ENCODE measurements around the gene NAV3.

NAV3 gene

GRCh38 chr12:78145398-78145797 is 314.7 kb downstream of the NAV3 start:
- no peak for DNase-seq

DNA sequence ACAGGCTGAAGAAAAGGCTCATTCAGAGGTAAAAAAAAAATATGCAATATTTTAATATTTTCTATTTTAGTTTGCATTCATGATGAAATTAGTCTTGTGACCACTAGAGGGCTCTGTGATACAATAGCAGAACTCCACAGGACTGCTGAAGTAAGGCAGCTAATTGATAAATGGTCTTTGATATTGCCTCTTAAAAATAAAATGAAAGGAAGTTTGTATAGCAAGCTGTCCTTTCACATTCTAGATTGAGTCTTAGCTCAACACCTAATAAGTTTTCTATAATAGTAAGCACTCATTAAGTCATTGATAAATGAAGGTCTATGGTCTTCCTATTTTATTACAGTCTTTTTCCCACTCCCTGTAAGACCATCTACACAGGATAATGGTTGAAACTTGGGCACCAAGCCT is 315.7 kb downstream of the NAV3 start:
- DNase-seq = peak; percentile 22

DNA sequence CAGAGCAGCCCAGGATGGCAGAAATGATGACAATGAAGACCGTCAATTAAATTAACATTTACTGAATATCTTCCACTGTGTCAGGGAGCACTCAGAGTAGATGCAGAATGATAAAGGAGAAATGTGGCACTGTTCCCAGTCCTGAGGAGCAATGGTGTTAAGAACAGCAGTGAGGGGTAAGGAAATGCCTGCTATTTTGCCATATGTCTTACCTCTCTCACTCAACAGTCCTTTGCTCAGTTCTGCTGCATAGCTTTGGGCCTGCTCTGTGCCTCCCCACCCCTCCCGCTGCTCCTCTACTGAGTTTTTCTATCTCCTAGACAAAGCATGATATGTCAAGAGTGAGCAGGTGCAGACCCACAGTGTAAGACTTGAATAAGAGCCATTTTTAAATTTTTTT is 318.8 kb downstream of the NAV3 start:
- no peak for DNase-seq

DNA sequence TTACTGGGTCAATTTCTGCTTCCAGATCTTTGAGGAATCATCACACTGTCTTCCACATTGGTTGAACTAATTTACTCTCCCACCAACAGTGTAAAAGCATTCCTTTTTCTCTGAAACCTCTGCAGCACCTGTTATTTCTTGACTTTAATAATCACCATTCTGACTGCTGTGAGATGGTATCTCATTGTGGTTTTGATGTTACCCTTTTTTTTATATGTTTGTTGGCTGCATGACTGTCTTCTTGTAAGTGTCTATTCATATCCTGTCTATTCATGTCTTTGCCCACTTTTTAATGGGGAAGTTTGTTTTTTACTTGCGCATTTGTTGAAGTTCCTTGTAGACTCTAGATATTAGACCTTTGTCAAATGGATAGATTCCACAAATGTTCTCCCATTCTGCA is 324.9 kb downstream of the NAV3 start:
- no peak for DNase-seq

- no peak for DNase-seq
Observed at GRCh38 chr12:78156751-78157150, 326.1 kb downstream of the NAV3 start.

DNA sequence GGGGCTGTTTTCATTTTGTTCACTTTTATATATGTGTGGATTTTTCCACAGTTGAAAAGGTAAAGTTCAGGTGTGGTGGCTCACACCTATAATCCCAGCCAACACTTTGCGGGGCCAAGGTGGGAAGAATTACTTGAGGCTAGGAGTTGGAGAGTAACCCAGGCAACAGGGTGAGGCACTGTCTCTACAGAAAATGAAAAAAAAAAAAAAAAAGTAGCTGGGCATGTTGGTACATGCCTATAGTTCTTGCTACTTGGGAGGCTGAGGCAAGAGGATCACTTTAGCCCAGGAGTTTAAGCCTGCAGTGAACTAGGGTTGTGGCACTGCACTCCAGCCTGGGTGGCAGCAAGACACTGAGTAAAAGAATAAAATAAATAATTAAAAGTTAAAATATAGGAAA is 326.5 kb downstream of the NAV3 start:
- DNase-seq = no peak

GRCh38 chr12:78164154-78164553 is 333.5 kb downstream of the NAV3 start:
- DNase-seq = no peak

DNA sequence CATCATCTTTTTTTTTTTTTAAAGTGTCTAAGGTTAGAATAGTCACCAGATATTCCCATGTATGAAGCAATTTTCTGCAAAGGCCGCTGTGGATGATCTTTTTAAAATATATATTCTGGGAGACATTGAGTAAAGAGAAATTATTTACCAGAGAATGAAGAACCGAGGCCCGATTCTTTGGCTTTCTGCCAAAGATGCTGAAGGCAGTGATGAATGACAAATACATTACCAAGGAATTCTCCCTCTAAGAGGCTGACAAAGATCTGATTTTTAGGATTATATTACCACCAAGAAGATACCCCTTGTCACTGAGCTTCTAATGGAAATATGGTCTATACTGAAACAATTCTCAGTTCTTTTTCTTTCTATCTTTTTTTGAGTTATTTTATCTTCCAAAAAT is 336.8 kb downstream of the NAV3 start:
- DNase-seq = no peak

- DNase-seq = no peak
Observed at GRCh38 chr12:78171061-78171460, 340.4 kb downstream of the NAV3 start.

DNA sequence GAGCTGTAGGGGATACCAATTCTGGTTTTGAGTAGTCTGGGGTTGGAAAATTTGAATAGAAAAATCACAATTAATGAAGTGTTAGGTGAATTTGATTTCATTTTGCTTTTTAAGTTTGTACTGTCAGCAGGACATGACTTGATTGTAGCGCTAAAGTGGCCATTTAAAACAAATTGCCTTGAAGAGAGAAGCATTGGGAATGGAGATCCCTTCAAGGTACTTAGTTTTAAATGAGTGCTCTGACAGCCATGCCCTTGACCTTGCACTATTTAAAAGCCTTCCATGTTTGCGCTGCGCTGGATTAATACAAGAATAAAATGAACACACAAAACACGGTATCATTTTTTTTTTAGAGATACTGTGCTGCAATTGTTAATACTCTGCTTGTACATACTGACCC is 345.9 kb downstream of the NAV3 start:
- DNase-seq = no peak

- DNase-seq = no peak
Observed at GRCh38 chr12:78177298-78177697, 346.6 kb downstream of the NAV3 start.

GRCh38 chr12:78179346-78179745 is 348.7 kb downstream of the NAV3 start:
- DNase-seq = no peak

- peak; percentile 49 for DNase-seq
Observed at GRCh38 chr12:78181544-78182162, 351.0 kb downstream of the NAV3 start.

- DNase-seq = no peak
Observed at GRCh38 chr12:78183824-78184223, 353.1 kb downstream of the NAV3 start.

GRCh38 chr12:78185109-78185508 is 354.4 kb downstream of the NAV3 start:
- DNase-seq = no peak

DNA sequence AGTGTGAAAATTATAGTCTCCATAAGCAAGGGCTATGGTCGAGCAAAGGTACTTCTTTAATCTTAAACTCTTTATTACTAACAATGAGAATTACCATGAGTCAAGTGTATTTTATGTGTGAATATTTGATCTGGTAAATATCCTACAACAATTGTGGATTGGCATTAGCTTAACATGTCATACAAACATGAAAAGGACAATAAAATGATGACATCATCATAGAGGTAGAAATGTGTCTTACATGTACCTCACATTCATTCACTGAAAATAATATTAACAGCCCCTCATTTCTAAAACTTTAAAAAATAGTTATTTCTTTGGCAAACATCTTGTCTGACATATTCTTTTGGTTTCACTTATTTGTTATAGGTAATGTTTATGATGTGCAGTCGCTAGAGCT is 355.0 kb downstream of the NAV3 start:
- no peak for DNase-seq

DNA sequence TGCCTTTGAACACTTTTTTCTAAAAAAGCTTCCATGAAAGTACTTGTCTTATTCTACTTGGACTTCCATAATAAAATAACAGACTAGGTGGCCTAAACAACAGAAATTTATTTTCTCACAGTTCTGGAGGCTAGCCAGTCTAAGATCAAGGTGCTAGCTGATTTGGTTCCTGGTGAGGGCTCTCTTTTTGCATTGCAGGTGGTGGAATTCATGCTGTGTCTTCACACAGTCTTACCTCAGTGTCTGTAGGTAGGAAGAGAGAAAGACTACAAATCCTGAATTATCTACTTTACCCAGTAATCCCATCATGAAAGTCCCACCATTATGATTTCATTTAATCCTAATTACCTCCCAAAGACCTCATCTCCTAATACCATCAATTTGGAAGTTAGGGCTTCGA is 356.0 kb downstream of the NAV3 start:
- DNase-seq = no peak

GRCh38 chr12:78187741-78188140 is 357.0 kb downstream of the NAV3 start:
- DNase-seq = no peak

DNA sequence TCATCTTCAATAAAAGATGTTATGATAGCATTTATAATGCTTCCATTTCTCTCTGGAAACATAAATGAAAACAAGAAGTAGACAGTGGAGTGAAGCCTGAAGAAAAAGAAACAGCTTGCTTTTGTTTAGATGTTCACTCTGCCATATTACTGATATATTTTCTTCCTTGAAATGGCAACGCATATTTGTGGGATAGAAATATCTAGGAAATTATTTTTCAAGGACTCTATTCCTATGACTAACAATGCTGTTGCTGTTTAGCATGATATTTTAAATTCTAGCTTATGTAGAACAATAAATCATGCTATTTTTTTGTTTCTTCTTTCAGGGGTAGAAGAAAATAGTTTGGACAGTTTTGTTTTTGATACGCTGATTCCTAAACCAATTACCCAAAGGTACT is 359.0 kb downstream of the NAV3 start:
- DNase-seq = no peak

DNA sequence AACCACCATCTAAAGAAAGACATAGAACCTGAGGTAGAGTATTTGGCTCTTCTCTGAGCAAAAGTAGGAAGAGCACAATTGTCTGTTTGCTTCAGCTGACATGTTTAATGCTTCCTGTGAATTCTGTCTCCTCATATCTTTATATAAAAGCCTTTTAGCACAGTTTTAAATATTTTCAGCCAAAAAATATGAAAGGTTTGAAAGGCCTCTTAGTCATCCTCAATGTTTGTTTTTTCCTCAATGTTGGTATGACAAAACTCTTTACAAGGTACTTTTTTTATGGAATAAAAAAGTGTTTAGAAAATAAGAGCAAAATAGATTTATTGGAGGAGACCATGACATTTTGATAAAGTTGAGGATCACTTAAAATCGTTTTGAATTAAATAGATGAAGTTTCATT is 360.9 kb downstream of the NAV3 start:
- no peak for DNase-seq

- DNase-seq = no peak
Observed at GRCh38 chr12:78192979-78193378, 362.3 kb downstream of the NAV3 start.

- no peak for DNase-seq
Observed at GRCh38 chr12:78194448-78194847, 363.8 kb downstream of the NAV3 start.

DNA sequence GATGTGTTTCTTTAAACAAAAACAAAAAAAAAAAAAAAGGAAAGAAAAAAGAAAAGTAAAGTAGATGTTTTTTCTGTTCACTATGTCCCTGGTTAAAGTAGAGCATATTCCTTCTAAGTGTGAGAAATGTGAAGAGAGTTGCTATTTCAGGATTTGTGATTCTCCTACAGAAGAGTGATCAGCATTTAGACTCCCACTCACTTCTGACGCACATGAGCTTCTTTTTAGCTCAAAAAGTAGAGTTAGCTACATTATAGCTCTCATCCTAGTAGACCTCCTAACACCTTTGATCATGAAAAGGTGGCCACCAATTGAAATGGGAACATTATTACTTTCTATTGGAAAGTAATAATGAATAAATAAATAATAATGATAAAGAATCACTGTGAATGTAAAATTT is 368.2 kb downstream of the NAV3 start:
- no peak for DNase-seq

GRCh38 chr12:78199926-78200325 is 369.2 kb downstream of the NAV3 start:
- DNase-seq = no peak

DNA sequence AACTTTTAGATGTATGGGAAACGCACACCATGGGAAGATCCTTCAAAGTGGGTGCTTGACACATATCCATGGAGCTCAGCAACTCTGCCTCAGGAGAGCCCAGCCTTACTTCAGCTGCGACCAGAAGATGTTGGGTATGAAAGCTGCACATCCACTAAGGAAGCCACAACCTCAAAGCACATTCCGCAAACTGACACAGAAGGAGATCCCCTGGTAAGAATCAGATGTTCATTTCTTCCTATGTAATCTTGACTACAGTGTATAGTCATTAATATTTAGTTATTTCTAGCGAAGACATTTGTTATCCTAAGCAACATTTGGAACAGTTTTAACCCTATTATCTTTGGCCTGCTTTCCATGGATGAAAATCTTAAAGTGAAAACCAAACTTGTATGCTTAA is 374.2 kb downstream of the NAV3 start:
- no peak for DNase-seq

DNA sequence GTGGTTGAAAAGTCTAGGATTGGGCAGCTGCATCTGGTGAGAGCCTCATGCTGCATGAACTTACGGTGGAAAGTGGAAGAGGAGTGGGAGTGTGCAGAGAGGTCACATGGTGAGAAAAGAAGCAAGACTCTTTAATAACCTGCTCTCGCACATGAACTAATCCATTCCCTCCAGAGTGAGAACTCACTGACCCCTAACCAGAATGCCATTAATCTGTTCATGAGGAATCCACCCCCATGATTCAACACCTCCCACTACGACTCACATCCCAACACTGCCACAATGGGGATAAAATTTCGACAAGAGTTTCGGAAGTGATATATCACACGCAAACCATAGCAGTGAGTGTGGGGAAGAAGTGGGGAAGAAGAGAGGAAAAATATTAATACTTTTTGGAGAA is 377.4 kb downstream of the NAV3 start:
- no peak for DNase-seq

Measured in COR-L47 (cell line).